ENCODE measurements around the gene STK39.

The STK39 gene

GRCh38 chr2:168172071-168172470 is 75.3 kb downstream of the STK39 start:
- TF ChIP-seq ZFX (IDR thresholded peaks at IDR 0.05) (no peak), CTCF (conservative IDR thresholded peaks at IDR 0.05) (no peak)

GRCh38 chr2:168171059-168171762 is 76.2 kb downstream of the STK39 start:
- no peak overlapping the region for H3K27ac ChIP-seq
- TF ChIP-seq ZFX (IDR thresholded peaks at IDR 0.05) (no peak), CTCF (conservative IDR thresholded peaks at IDR 0.05) (no peak)

More at GRCh38 chr2:168172071-168172470, 75.3 kb downstream of the STK39 start:
- H3K27ac ChIP-seq = no peak overlapping the region

- no peak overlapping the region for H3K27ac ChIP-seq
- no peak for TF ChIP-seq ZFX (IDR thresholded peaks at IDR 0.05)
- TF ChIP-seq CTCF (conservative IDR thresholded peaks at IDR 0.05) = no peak
Measured at GRCh38 chr2:168169097-168169745, 78.2 kb downstream of the STK39 start.

GRCh38 chr2:168167511-168168263 is 79.7 kb downstream of the STK39 start:
- no peak for TF ChIP-seq ZFX (IDR thresholded peaks at IDR 0.05)
- TF ChIP-seq CTCF (conservative IDR thresholded peaks at IDR 0.05) = no peak
- no peak overlapping the region for H3K27ac ChIP-seq

- H3K27ac ChIP-seq = no peak overlapping the region
- no peak for TF ChIP-seq ZFX (IDR thresholded peaks at IDR 0.05)
- TF ChIP-seq CTCF (conservative IDR thresholded peaks at IDR 0.05) = no peak
Measured at GRCh38 chr2:168166902-168167510, 80.4 kb downstream of the STK39 start.

- H3K27ac ChIP-seq = no peak overlapping the region
- no peak for TF ChIP-seq CTCF (conservative IDR thresholded peaks at IDR 0.05)
- TF ChIP-seq ZFX (IDR thresholded peaks at IDR 0.05) = no peak
Measured at GRCh38 chr2:168165985-168166901, 81.2 kb downstream of the STK39 start.

Data from C4-2B (cell line).